Measurements from ENCODE around the gene ARHGDIB.

Gene ARHGDIB

GRCh38 chr12:14984766-14985285 is 23.4 kb upstream of the ARHGDIB start:
- no peaks in the 10 kb centered on the region for H3K36me3 ChIP-seq (ENCODE audit: control insufficient read depth, insufficient read depth, low read length)
- no peak overlapping the region for H3K27ac ChIP-seq (ENCODE audit: insufficient read depth, low read length, poor library complexity, severe bottlenecking)
- H3K4me1 ChIP-seq (ENCODE audit: control insufficient read depth, insufficient read depth, low read length, poor library complexity, severe bottlenecking): peaks cover 16% of the 10 kb centered on the region

GRCh38 chr12:14984036-14984435 is 22.6 kb upstream of the ARHGDIB start:
- no peak for DNase-seq
- peaks cover 21% of the 10 kb centered on the region for H3K4me1 ChIP-seq (ENCODE audit: control insufficient read depth, insufficient read depth, low read length, poor library complexity, severe bottlenecking)
- no peaks in the 10 kb centered on the region for H3K27me3 ChIP-seq (replicated peaks; ENCODE audit: control insufficient read depth, insufficient read depth, low read length, poor library complexity, severe bottlenecking)
- no peak overlapping the region for H3K27ac ChIP-seq (ENCODE audit: insufficient read depth, low read length, poor library complexity, severe bottlenecking)
- H3K36me3 ChIP-seq (ENCODE audit: control insufficient read depth, insufficient read depth, low read length): no peaks in the 10 kb centered on the region
- H3K9me3 ChIP-seq (ENCODE audit: control insufficient read depth, low read length): no peaks in the 10 kb centered on the region
- H3K4me3 ChIP-seq (ENCODE audit: insufficient read depth, low read depth, low read length, poor library complexity, severe bottlenecking): no peak overlapping the region

More at GRCh38 chr12:14984766-14985285, 23.4 kb upstream of the ARHGDIB start:
- H3K9me3 ChIP-seq (ENCODE audit: control insufficient read depth, low read length): no peaks in the 10 kb centered on the region
- H3K4me3 ChIP-seq (ENCODE audit: insufficient read depth, low read depth, low read length, poor library complexity, severe bottlenecking): no peak overlapping the region
- H3K27me3 ChIP-seq (replicated peaks; ENCODE audit: control insufficient read depth, insufficient read depth, low read length, poor library complexity, severe bottlenecking): no peaks in the 10 kb centered on the region
- no peak for DNase-seq

GRCh38 chr12:14982991-14983390 is 21.6 kb upstream of the ARHGDIB start:
- H3K4me1 ChIP-seq (ENCODE audit: control insufficient read depth, insufficient read depth, low read length, poor library complexity, severe bottlenecking): peaks cover 21% of the 10 kb centered on the region
- H3K9me3 ChIP-seq (ENCODE audit: control insufficient read depth, low read length): no peaks in the 10 kb centered on the region
- H3K27ac ChIP-seq (ENCODE audit: insufficient read depth, low read length, poor library complexity, severe bottlenecking): no peak overlapping the region
- no peak overlapping the region for H3K4me3 ChIP-seq (ENCODE audit: insufficient read depth, low read depth, low read length, poor library complexity, severe bottlenecking)
- no peaks in the 10 kb centered on the region for H3K27me3 ChIP-seq (replicated peaks; ENCODE audit: control insufficient read depth, insufficient read depth, low read length, poor library complexity, severe bottlenecking)
- no peaks in the 10 kb centered on the region for H3K36me3 ChIP-seq (ENCODE audit: control insufficient read depth, insufficient read depth, low read length)
- DNase-seq: no peak

GRCh38 chr12:14982562-14982961 is 21.2 kb upstream of the ARHGDIB start:
- H3K27me3 ChIP-seq (replicated peaks; ENCODE audit: control insufficient read depth, insufficient read depth, low read length, poor library complexity, severe bottlenecking): no peaks in the 10 kb centered on the region
- no peak overlapping the region for H3K4me3 ChIP-seq (ENCODE audit: insufficient read depth, low read depth, low read length, poor library complexity, severe bottlenecking)
- no peaks in the 10 kb centered on the region for H3K9me3 ChIP-seq (ENCODE audit: control insufficient read depth, low read length)
- no peak overlapping the region for H3K27ac ChIP-seq (ENCODE audit: insufficient read depth, low read length, poor library complexity, severe bottlenecking)
- H3K36me3 ChIP-seq (ENCODE audit: control insufficient read depth, insufficient read depth, low read length): no peaks in the 10 kb centered on the region
- DNase-seq: no peak
- peaks cover 21% of the 10 kb centered on the region for H3K4me1 ChIP-seq (ENCODE audit: control insufficient read depth, insufficient read depth, low read length, poor library complexity, severe bottlenecking)

- peaks cover 21% of the 10 kb centered on the region for H3K4me1 ChIP-seq (ENCODE audit: control insufficient read depth, insufficient read depth, low read length, poor library complexity, severe bottlenecking)
- H3K27me3 ChIP-seq (replicated peaks; ENCODE audit: control insufficient read depth, insufficient read depth, low read length, poor library complexity, severe bottlenecking): no peaks in the 10 kb centered on the region
- DNase-seq: no peak
- no peaks in the 10 kb centered on the region for H3K36me3 ChIP-seq (ENCODE audit: control insufficient read depth, insufficient read depth, low read length)
- H3K27ac ChIP-seq (ENCODE audit: insufficient read depth, low read length, poor library complexity, severe bottlenecking): no peak overlapping the region
- no peak overlapping the region for H3K4me3 ChIP-seq (ENCODE audit: insufficient read depth, low read depth, low read length, poor library complexity, severe bottlenecking)
- no peaks in the 10 kb centered on the region for H3K9me3 ChIP-seq (ENCODE audit: control insufficient read depth, low read length)
These were observed 19.6 kb upstream of the ARHGDIB start for GRCh38 chr12:14981049-14981448.

- H3K36me3 ChIP-seq (ENCODE audit: control insufficient read depth, insufficient read depth, low read length): no peaks in the 10 kb centered on the region
- H3K9me3 ChIP-seq (ENCODE audit: control insufficient read depth, low read length): no peaks in the 10 kb centered on the region
- H3K27ac ChIP-seq (ENCODE audit: insufficient read depth, low read length, poor library complexity, severe bottlenecking): no peak overlapping the region
- no peak overlapping the region for H3K4me3 ChIP-seq (ENCODE audit: insufficient read depth, low read depth, low read length, poor library complexity, severe bottlenecking)
- no peak for DNase-seq
- H3K4me1 ChIP-seq (ENCODE audit: control insufficient read depth, insufficient read depth, low read length, poor library complexity, severe bottlenecking): peaks cover 18% of the 10 kb centered on the region
- no peaks in the 10 kb centered on the region for H3K27me3 ChIP-seq (replicated peaks; ENCODE audit: control insufficient read depth, insufficient read depth, low read length, poor library complexity, severe bottlenecking)
These were observed 18.1 kb upstream of the ARHGDIB start for GRCh38 chr12:14979468-14979867.

GRCh38 chr12:14976658-14977057 is 15.3 kb upstream of the ARHGDIB start:
- DNase-seq: no peak
- Histone ChIP-seq H3K36me3 (ENCODE audit: control insufficient read depth, insufficient read depth, low read length) (no peaks in the 10 kb centered on the region), H3K4me3 (ENCODE audit: insufficient read depth, low read depth, low read length, poor library complexity, severe bottlenecking) (no peak overlapping the region), H3K9me3 (ENCODE audit: control insufficient read depth, low read length) (no peaks in the 10 kb centered on the region), H3K4me1 (ENCODE audit: control insufficient read depth, insufficient read depth, low read length, poor library complexity, severe bottlenecking) (peaks cover 12% of the 10 kb centered on the region), H3K27me3 (replicated peaks; ENCODE audit: control insufficient read depth, insufficient read depth, low read length, poor library complexity, severe bottlenecking) (no peaks in the 10 kb centered on the region), H3K27ac (ENCODE audit: insufficient read depth, low read length, poor library complexity, severe bottlenecking) (no peak overlapping the region)

GRCh38 chr12:14975457-14975856 is 14.1 kb upstream of the ARHGDIB start:
- Histone ChIP-seq H3K27ac (ENCODE audit: insufficient read depth, low read length, poor library complexity, severe bottlenecking) (no peak overlapping the region), H3K4me1 (ENCODE audit: control insufficient read depth, insufficient read depth, low read length, poor library complexity, severe bottlenecking) (peaks cover 12% of the 10 kb centered on the region), H3K27me3 (replicated peaks; ENCODE audit: control insufficient read depth, insufficient read depth, low read length, poor library complexity, severe bottlenecking) (no peaks in the 10 kb centered on the region), H3K9me3 (ENCODE audit: control insufficient read depth, low read length) (no peaks in the 10 kb centered on the region), H3K4me3 (ENCODE audit: insufficient read depth, low read depth, low read length, poor library complexity, severe bottlenecking) (no peak overlapping the region), H3K36me3 (ENCODE audit: control insufficient read depth, insufficient read depth, low read length) (no peaks in the 10 kb centered on the region)
- DNase-seq: no peak

GRCh38 chr12:14974633-14975032 is 13.2 kb upstream of the ARHGDIB start:
- Histone ChIP-seq H3K27ac (ENCODE audit: insufficient read depth, low read length, poor library complexity, severe bottlenecking) (no peak overlapping the region), H3K27me3 (replicated peaks; ENCODE audit: control insufficient read depth, insufficient read depth, low read length, poor library complexity, severe bottlenecking) (no peaks in the 10 kb centered on the region)

GRCh38 chr12:14972816-14973215 is 11.4 kb upstream of the ARHGDIB start, which contains the start of gene PDE6H:
Gene PDE6H, plus strand, starts transcription at chr12:14973042. Its CDS starts 4,971 bp downstream, at chr12:14978013.
- H3K4me3 ChIP-seq (ENCODE audit: insufficient read depth, low read depth, low read length, poor library complexity, severe bottlenecking): no peak within 1 kb of the TSS
- DNase-seq: no peak
- H3K36me3 ChIP-seq (ENCODE audit: control insufficient read depth, insufficient read depth, low read length): no peaks in the 10 kb centered on the region
- no peaks in the 10 kb centered on the region for H3K27me3 ChIP-seq (replicated peaks; ENCODE audit: control insufficient read depth, insufficient read depth, low read length, poor library complexity, severe bottlenecking)
- H3K4me1 ChIP-seq (ENCODE audit: control insufficient read depth, insufficient read depth, low read length, poor library complexity, severe bottlenecking): no peaks in the 10 kb centered on the region
- H3K9me3 ChIP-seq (ENCODE audit: control insufficient read depth, low read length): no peaks in the 10 kb centered on the region
- H3K27ac ChIP-seq (ENCODE audit: insufficient read depth, low read length, poor library complexity, severe bottlenecking): no peak within 1 kb of the TSS

More at GRCh38 chr12:14974633-14975032, 13.2 kb upstream of the ARHGDIB start:
- H3K9me3 ChIP-seq (ENCODE audit: control insufficient read depth, low read length): no peaks in the 10 kb centered on the region
- no peak for DNase-seq
- H3K36me3 ChIP-seq (ENCODE audit: control insufficient read depth, insufficient read depth, low read length): no peaks in the 10 kb centered on the region
- H3K4me3 ChIP-seq (ENCODE audit: insufficient read depth, low read depth, low read length, poor library complexity, severe bottlenecking): no peak overlapping the region
- peaks cover 4% of the 10 kb centered on the region for H3K4me1 ChIP-seq (ENCODE audit: control insufficient read depth, insufficient read depth, low read length, poor library complexity, severe bottlenecking)

Data from effector memory CD4-positive, alpha-beta T cell (primary cell).